OCI-LY3 (cell line): Measurements from ENCODE around the gene SLC25A21.

ENCODE experiments used
- H2AFZ ChIP-seq: fragments of 200-600, 300-600 bp; shearing (Covaris generic); 2 replicates; pipeline ENCODE4 v1.6.0; 2014; ENCODE audit warnings: antibody characterized with exemption, low read depth, low read length
- H3K27ac ChIP-seq: fragments of 200-600, 300-600 bp; sonication (generic); 2 replicates; pipeline ENCODE4 v1.5.1; 2014; ENCODE audit warnings: mild to moderate bottlenecking, low read length, moderate library complexity, mixed read lengths
- H3K27me3 ChIP-seq: fragments of 200-600, 300-600 bp; sonication (generic); 2 replicates; pipeline ENCODE4 v1.6.1; 2014; ENCODE audit warnings: low read depth, low read length, mixed read lengths
- H3K36me3 ChIP-seq: fragments of 200-600, 300-600 bp; sonication (generic); replicated peaks from 2 replicates; pipeline ENCODE3; 2014; ENCODE audit warnings: low read depth, low read length, mixed read lengths
- H3K4me1 ChIP-seq: fragments of 300-600, 200-600 bp; sonication (generic); 2 replicates; pipeline ENCODE4 v1.6.1; 2014; ENCODE audit warnings: low read length, mixed read lengths
- H3K4me2 ChIP-seq: fragments of 200-600, 300-600 bp; sonication (generic); 2 replicates; pipeline ENCODE4 v1.6.1; 2014; ENCODE audit warnings: low read length, mixed read lengths
- H3K4me3 ChIP-seq: fragments of 300-600, 200-600 bp; sonication (generic); 2 replicates; pipeline ENCODE4 v1.5.1; 2014; ENCODE audit warnings: antibody characterized with exemption, mild to moderate bottlenecking, low read length, moderate library complexity
- H3K79me2 ChIP-seq: fragments of 300-600, 200-600 bp; shearing (Covaris generic); 2 replicates; pipeline ENCODE4 v1.6.1; 2014; ENCODE audit warnings: mild to moderate bottlenecking, low read length, mixed read lengths
- H3K9ac ChIP-seq: fragments of 300-600, 200-600 bp; shearing (Covaris generic); 2 replicates; pipeline ENCODE4 v1.6.0; 2014; ENCODE audit warnings: mild to moderate bottlenecking, low read length, moderate library complexity
- H3K9me3 ChIP-seq: fragments of 200-600, 300-600 bp; shearing (Covaris generic); 2 replicates; pipeline ENCODE4 v1.6.1; 2014; ENCODE audit warnings: low read length, mixed read lengths; ENCODE audit not compliant: insufficient read depth
- H4K20me1 ChIP-seq: fragments of 200-600, 300-600 bp; sonication (generic); 2 replicates; pipeline ENCODE4 v1.6.1; 2016; ENCODE audit warnings: low read length, mixed read lengths; ENCODE audit not compliant: insufficient read depth
- EZH2phosphoT487 ChIP-seq: fragments of 200-600 bp; shearing (Covaris generic); IDR thresholded peaks from 2 replicates; pipeline ENCODE4 v1.6.1; 2018; ENCODE audit warnings: antibody characterized with exemption, mixed run types, low read depth
- TF ChIP-seq, protein P1 (sequence below): fragments of 200-600, 300-600 bp; sonication (generic); IDR thresholded peaks from 2 replicates; pipeline ENCODE4 v1.5.1; 2014; ENCODE audit warnings: antibody characterized with exemption, low read length, low read depth

Gene SLC25A21

DNA sequence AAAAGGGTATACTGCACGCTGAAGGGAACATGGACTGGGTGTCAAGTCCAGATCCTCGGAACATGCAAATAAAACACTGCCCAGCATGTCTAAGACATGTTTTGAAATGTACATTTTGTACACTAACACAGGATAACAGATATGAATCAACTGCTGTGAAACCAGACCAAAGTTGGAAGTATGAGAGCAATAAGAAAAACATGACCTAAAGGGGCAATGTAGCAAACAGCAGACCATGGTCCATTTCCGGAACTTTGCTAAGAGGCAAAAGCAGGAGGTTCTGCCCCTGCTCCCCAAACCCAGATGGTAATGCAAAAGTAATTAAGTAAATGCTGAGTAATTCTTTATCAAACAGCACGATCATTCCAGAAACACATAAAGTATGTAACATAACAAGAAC lies 125.2 kb downstream of the SLC25A21 start:
- no peaks in the 10 kb centered on the region for H3K27me3 ChIP-seq
- TF ChIP-seq, protein P1, sequence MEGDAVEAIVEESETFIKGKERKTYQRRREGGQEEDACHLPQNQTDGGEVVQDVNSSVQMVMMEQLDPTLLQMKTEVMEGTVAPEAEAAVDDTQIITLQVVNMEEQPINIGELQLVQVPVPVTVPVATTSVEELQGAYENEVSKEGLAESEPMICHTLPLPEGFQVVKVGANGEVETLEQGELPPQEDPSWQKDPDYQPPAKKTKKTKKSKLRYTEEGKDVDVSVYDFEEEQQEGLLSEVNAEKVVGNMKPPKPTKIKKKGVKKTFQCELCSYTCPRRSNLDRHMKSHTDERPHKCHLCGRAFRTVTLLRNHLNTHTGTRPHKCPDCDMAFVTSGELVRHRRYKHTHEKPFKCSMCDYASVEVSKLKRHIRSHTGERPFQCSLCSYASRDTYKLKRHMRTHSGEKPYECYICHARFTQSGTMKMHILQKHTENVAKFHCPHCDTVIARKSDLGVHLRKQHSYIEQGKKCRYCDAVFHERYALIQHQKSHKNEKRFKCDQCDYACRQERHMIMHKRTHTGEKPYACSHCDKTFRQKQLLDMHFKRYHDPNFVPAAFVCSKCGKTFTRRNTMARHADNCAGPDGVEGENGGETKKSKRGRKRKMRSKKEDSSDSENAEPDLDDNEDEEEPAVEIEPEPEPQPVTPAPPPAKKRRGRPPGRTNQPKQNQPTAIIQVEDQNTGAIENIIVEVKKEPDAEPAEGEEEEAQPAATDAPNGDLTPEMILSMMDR = no peak
- TF ChIP-seq EZH2phosphoT487 = no peak
- H3K36me3 ChIP-seq = no peaks in the 10 kb centered on the region
- H3K9me3 ChIP-seq = no peaks in the 10 kb centered on the region
- no peak overlapping the region for H2AFZ ChIP-seq
- H3K4me2 ChIP-seq = no peak overlapping the region
- no peak overlapping the region for H3K4me3 ChIP-seq
- no peak overlapping the region for H3K9ac ChIP-seq
- H4K20me1 ChIP-seq = no peaks in the 10 kb centered on the region
- no peaks in the 10 kb centered on the region for H3K79me2 ChIP-seq
- peaks cover 23% of the 10 kb centered on the region for H3K4me1 ChIP-seq
- no peak overlapping the region for H3K27ac ChIP-seq

DNA sequence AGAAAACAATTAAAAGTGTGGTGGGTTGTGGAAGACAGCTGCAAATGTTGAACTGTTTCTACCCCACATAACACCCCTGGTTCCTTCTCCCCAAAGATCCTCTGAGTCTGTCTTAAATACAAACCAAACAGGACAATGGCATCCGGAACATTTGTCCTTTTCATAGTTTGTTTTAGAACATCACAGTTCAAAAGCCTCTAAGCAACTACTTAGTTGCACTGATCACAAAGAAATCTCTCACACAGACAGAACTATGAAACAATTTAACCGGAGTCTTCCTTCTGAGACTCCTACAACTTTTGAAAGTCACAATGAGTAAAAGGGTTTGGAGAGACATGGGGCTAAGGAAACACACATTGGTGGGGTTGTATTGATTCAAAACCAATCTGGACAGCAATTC lies 125.6 kb downstream of the SLC25A21 start:
- no peaks in the 10 kb centered on the region for H3K27me3 ChIP-seq
- no peak overlapping the region for H3K9ac ChIP-seq
- no peak overlapping the region for H3K27ac ChIP-seq
- TF ChIP-seq, protein P1 = no peak
- TF ChIP-seq EZH2phosphoT487 = no peak
- H4K20me1 ChIP-seq = no peaks in the 10 kb centered on the region
- no peaks in the 10 kb centered on the region for H3K9me3 ChIP-seq
- H3K4me1 ChIP-seq = peaks cover 23% of the 10 kb centered on the region
- no peak overlapping the region for H2AFZ ChIP-seq
- H3K4me3 ChIP-seq = no peak overlapping the region
- no peaks in the 10 kb centered on the region for H3K79me2 ChIP-seq
- no peak overlapping the region for H3K4me2 ChIP-seq
- no peaks in the 10 kb centered on the region for H3K36me3 ChIP-seq

DNA sequence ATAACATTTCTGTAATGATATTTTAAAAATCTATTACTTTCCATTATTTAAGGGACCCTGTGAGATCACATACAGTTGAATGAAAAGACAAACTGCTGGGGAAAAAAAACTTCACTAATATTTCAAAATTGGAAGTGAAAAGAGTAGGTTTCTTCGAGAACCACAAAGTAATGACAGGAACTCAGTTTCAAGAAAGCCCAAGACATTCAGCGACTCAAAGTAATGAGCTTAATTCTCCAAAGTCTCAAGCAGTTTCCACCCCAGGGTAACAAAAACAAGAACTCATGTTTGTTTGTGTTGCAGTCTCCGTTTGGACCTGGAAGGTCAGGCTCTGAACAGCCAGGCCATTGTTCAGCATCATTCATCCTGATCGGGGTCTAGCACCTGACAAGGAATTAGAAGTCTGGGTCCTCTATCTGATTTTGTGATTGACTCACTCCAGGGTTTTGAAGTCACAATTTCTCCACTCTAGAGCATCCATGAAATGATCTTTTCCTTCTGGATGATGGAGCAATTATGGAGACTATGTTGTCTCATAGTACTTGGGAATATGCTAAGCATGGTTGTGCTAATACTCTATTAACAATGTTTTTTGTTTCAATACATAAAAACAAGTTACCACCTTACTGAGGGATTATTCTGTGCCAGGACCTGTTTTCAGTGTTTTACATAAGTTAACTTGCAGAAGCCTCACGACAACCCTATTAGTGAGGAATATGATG lies 126.9 kb downstream of the SLC25A21 start:
- no peaks in the 10 kb centered on the region for H3K9me3 ChIP-seq
- no peak overlapping the region for H3K9ac ChIP-seq
- H4K20me1 ChIP-seq = no peaks in the 10 kb centered on the region
- H3K4me2 ChIP-seq = peak overlapping the region; percentile 50
- TF ChIP-seq, protein P1 = no peak
- no peak for TF ChIP-seq EZH2phosphoT487
- no peaks in the 10 kb centered on the region for H3K36me3 ChIP-seq
- no peak overlapping the region for H3K27ac ChIP-seq
- H3K27me3 ChIP-seq = no peaks in the 10 kb centered on the region
- H2AFZ ChIP-seq = no peak overlapping the region
- H3K4me1 ChIP-seq = peaks cover 28% of the 10 kb centered on the region
- peak overlapping the region; percentile 22; the same call in 1 of the 2 replicates for H3K4me3 ChIP-seq
- no peaks in the 10 kb centered on the region for H3K79me2 ChIP-seq

DNA sequence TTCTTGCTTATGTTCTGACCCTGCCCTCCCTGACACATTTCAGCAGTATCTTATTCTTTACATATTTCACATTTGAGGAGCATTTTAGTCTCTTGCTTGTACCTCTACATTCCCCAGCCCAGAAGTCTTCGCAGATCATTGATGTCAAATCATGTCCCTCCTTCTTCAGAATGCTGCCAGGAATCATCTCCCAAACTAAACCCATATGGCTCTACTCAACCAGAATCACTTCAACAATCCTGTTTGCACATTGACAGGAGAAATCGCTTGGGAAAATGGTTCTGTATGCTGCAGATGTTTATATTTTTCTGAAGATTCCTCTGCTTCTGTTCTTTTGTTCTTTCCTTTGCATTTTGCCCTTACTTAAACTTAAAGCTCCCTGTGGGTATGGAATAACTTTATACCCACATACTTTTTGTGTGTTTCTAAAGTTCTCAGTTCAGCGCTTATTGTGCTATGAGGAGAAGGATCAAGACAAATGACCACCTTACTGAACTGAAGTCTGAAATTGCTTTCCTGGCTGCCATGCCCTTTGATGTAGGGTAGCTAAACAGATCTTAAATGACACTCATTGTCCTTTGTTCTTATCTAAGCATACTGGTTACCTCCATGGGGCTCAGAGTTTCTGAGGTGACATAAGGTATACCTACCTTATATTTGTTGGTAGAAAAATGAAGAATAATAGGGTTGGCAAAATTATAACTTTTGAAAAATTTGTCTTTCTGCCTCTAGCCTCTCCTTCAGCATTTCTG lies 134.6 kb downstream of the SLC25A21 start:
- no peaks in the 10 kb centered on the region for H3K27me3 ChIP-seq
- H3K4me2 ChIP-seq = no peak overlapping the region
- peaks cover 40% of the 10 kb centered on the region for H3K4me1 ChIP-seq
- no peaks in the 10 kb centered on the region for H3K79me2 ChIP-seq
- no peaks in the 10 kb centered on the region for H3K36me3 ChIP-seq
- H3K27ac ChIP-seq = no peak overlapping the region
- no peak overlapping the region for H2AFZ ChIP-seq
- no peaks in the 10 kb centered on the region for H4K20me1 ChIP-seq
- no peak overlapping the region for H3K9ac ChIP-seq
- no peaks in the 10 kb centered on the region for H3K9me3 ChIP-seq
- H3K4me3 ChIP-seq = no peak overlapping the region
- TF ChIP-seq, protein P1 = no peak
- TF ChIP-seq EZH2phosphoT487 = no peak
